ENCODE results near the gene TSPEAR.
"Not testable (repeated sequence)": the region's sequence is repeated elsewhere in the genome, so short reads cannot be mapped to it uniquely, and the experiment has no call there.

TSPEAR gene

DNA sequence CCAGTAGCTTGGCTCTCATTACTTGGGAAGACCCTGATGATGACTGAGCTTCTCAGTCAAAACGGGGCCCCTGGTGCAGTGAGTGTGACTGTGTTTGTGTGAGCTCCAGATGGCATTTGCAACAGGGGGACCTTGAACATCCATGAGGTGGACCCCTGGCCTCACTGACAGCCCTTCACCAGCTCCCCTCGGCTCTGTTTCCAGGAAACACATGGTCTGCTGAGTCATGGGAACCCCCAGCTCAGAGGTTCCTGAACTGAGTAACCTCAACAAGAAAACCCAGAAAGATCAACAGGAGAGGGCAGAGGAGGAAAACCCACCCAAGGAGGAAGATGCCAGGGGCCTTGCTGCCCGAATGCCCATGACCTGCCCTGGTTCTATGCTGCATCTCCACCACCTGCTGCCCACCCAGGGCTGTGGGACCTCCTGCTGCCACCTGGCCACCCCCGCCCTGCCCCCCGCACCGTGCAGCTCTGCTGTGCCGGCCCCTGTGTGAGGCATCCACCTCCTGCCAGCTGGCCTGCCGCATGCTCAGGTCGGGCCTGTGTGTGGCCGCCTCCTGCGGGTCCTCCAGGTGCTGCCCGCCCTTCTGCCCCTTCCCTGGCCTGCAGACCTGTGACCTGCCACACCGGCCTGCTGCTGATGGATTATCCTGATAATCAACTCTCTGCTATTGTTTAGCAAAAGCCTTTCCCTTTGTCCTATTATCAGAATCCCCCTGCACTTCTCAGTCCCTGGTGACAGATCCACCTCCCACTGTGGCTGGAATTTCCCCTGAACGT, 25.2 kb downstream of the TSPEAR start:
- Histone ChIP-seq H3K4me3 (ENCODE audit: low read depth in 1 of 2, low read length in 2 of 2) (no peak overlapping the region), H3K27me3 (ENCODE audit: control insufficient read depth in 1 of 2, insufficient read depth in 2 of 2, low read length in 2 of 2) (no peaks in the 10 kb centered on the region), H3K9me3 (ENCODE audit: low read length) (no peaks in the 10 kb centered on the region), H3K9ac (ENCODE audit: low read length) (no peak overlapping the region), H3K4me1 (ENCODE audit: insufficient read depth, low read length) (no peaks in the 10 kb centered on the region), H3K27ac (ENCODE audit: low read depth, low read length) (no peak overlapping the region), H3K36me3 (ENCODE audit: insufficient read depth, low read length) (no peaks in the 10 kb centered on the region)

DNA sequence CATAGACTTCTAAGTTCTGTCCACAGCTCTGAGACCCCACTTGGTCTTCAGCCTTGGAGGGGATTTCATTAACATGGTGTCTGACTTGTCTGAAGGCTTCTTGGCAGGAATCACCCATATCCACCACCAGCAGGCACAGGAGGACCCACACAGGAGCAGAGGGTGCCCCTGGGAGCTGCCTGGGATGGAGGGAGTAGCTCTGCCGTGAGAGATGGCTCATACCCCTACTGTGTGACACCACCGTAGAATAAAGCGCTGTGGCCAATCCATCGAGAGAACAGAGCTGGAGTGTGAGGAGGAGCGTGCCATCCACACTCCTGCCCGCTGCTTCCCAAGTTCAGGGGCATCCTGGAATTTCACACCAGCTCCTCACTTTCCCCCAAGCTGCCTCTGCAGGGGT, 26.3 kb downstream of the TSPEAR start:
- not testable (repeated sequence) for H3K27me3 ChIP-seq (ENCODE audit: control insufficient read depth in 1 of 2, insufficient read depth in 2 of 2, low read length in 2 of 2); H3K9ac ChIP-seq (ENCODE audit: low read length)

DNA sequence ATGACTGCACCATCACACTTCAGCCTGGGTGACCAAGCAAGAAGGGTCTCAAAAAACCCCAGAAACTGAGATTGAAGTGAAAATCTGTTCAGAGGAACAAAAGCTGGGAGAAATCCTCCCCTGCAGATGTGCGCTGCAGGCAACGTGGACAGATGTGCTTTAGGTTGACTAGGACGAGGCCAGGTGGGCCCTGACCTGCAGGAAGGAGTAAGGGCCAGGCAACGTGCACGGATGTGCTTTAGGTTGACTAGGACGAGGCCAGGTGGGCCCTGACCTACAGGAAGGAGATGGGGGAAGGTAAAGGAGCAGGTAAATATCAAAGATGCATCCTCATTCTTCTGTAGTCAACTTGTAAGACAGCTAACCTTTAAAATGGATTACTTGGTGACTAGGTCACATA, 26.9 kb downstream of the TSPEAR start:
- no peaks in the 10 kb centered on the region for H3K4me1 ChIP-seq (ENCODE audit: insufficient read depth, low read length)
- H3K27ac ChIP-seq (ENCODE audit: low read depth, low read length): no peak overlapping the region
- H3K9ac ChIP-seq (ENCODE audit: low read length): no peak overlapping the region
- no peak overlapping the region for H3K4me3 ChIP-seq (ENCODE audit: low read depth in 1 of 2, low read length in 2 of 2)
- no peaks in the 10 kb centered on the region for H3K27me3 ChIP-seq (ENCODE audit: control insufficient read depth in 1 of 2, insufficient read depth in 2 of 2, low read length in 2 of 2)
- H3K9me3 ChIP-seq (ENCODE audit: low read length): no peaks in the 10 kb centered on the region
- H3K36me3 ChIP-seq (ENCODE audit: insufficient read depth, low read length): no peaks in the 10 kb centered on the region

More for the DNA sequence above, 26.3 kb downstream of the TSPEAR start:
- H3K9me3 ChIP-seq (ENCODE audit: low read length); H3K4me3 ChIP-seq (ENCODE audit: low read depth in 1 of 2, low read length in 2 of 2); H3K27ac ChIP-seq (ENCODE audit: low read depth, low read length); H3K36me3 ChIP-seq (ENCODE audit: insufficient read depth, low read length); H3K4me1 ChIP-seq (ENCODE audit: insufficient read depth, low read length): not testable (repeated sequence)

DNA sequence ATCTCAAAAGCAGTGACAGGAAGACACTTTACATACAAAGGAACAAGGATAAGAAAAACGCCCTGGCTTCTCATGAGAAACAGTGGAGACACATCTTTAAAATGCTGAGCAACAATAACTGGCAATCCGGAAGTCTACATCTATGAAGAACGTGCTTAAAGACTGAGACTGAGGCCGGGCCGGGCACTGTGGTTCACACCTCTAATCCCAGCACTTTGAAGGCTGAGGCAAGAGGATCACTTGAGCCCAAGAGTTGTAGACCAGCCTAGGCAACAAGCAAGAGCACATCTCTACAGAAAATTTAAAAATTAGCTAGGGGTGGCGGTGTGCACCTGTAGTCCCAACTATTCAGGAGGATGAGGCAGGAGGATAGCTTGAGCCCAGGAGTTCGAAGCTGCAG, 27.3 kb downstream of the TSPEAR start:
- Histone ChIP-seq H3K27ac (ENCODE audit: low read depth, low read length) (no peak overlapping the region), H3K4me1 (ENCODE audit: insufficient read depth, low read length) (no peaks in the 10 kb centered on the region), H3K4me3 (ENCODE audit: low read depth in 1 of 2, low read length in 2 of 2) (no peak overlapping the region), H3K27me3 (ENCODE audit: control insufficient read depth in 1 of 2, insufficient read depth in 2 of 2, low read length in 2 of 2) (no peaks in the 10 kb centered on the region), H3K9me3 (ENCODE audit: low read length) (no peaks in the 10 kb centered on the region), H3K9ac (ENCODE audit: low read length) (no peak overlapping the region), H3K36me3 (ENCODE audit: insufficient read depth, low read length) (no peaks in the 10 kb centered on the region)

DNA sequence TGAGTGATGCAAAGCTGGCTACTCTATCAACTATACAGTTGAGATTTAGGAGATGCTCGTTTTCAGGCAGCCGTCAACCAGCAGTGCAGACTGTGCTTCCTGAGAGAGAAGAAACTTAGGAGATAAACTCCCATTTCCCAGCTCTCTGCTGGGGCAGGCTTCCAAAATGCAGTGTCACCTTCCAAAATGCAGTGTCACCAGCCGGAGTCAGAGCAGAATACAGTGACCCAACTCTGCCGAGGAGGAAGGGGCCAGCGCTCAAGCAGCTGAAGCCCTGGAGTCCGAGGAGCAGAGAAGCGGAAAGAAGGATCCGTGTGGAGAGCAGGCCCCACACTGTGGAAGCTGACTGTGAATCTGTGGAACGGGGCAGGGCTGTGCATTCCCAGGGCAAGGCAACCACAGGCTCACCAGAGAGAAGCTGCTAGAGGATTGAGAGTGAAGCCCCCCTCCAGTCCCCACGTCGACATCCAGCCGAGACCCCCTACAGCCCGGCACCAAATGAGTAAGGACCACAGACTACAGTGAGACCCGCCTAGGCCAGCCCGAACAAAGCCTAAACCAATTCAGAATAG, 28.7 kb downstream of the TSPEAR start:
- H3K4me1 ChIP-seq (ENCODE audit: insufficient read depth, low read length): no peaks in the 10 kb centered on the region
- no peak overlapping the region for H3K27ac ChIP-seq (ENCODE audit: low read depth, low read length)
- H3K9me3 ChIP-seq (ENCODE audit: low read length): no peaks in the 10 kb centered on the region
- no peak overlapping the region for H3K4me3 ChIP-seq (ENCODE audit: low read depth in 1 of 2, low read length in 2 of 2)
- no peaks in the 10 kb centered on the region for H3K27me3 ChIP-seq (ENCODE audit: control insufficient read depth in 1 of 2, insufficient read depth in 2 of 2, low read length in 2 of 2)
- no peak overlapping the region for H3K9ac ChIP-seq (ENCODE audit: low read length)
- no peaks in the 10 kb centered on the region for H3K36me3 ChIP-seq (ENCODE audit: insufficient read depth, low read length)

DNA sequence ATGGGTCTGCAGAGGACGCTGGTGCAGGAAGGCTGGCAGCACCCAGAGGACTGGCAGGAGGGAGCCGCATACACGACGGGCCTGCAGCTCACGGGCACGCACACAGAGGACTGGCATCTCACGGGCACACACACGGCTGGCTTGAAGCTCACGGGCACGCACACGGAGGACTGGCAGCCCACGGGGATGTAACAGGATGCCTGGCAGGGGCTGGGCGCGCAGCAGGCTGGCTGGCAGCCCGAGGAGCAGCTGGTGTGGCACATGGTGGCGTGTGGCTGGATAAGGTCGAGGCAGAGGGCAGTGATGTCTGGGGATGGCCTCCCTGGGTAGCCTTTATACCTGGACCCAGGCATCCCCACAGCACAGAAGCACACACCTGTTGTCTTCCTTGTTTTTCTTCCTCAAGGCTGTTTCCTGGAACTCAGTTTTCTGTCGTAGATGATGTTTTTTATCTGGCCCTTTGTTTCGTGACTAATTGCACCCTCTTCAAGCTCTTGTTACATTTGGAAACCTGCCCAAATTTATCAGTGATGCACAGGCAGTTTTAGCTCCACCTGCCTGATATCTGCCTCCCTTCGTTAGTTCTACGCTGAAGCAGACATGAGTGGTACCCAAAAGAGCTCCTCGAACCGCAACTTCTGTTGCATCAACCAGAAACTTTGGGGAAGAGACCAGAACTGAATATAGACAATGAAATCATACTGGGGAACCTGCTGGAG, 29.4 kb downstream of the TSPEAR start, which contains the start of gene KRTAP12-1:
Gene KRTAP12-1 (minus strand): TSS at position 303 of the 719 bp plus-strand sequence. CDS start 40 bp downstream, at position 263.
- H3K4me3 ChIP-seq (ENCODE audit: low read depth in 1 of 2, low read length in 2 of 2): no peak within 1 kb of the TSS
- H3K27ac ChIP-seq (ENCODE audit: low read depth, low read length): no peak within 1 kb of the TSS
- H3K9ac ChIP-seq (ENCODE audit: low read length): no peak within 1 kb of the TSS
- H3K36me3 ChIP-seq (ENCODE audit: insufficient read depth, low read length): no peaks in the 10 kb centered on the region
- H3K4me1 ChIP-seq (ENCODE audit: insufficient read depth, low read length): no peaks in the 10 kb centered on the region
- no peaks in the 10 kb centered on the region for H3K27me3 ChIP-seq (ENCODE audit: control insufficient read depth in 1 of 2, insufficient read depth in 2 of 2, low read length in 2 of 2)
- no peaks in the 10 kb centered on the region for H3K9me3 ChIP-seq (ENCODE audit: low read length)

DNA sequence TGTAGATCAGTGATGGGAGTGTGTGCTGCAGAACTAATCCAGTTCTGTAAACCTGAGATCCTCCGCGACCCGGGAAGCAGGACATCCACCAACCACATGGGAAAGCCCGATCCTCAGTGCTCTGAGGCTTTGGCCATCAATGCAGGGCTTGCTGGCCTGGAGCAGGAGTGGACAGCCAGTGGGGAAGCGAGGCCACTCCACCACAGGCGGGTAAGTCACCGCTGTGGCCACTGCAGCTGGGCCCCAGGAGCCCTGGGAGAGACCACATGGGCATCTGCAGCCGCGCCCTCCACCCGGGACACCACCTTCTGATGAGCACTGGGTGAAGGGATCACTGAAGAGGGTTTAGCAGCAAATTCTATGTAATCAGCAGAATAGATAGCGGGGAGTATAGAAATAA, 30.2 kb downstream of the TSPEAR start:
- H3K4me3 ChIP-seq (ENCODE audit: low read depth in 1 of 2, low read length in 2 of 2): no peak overlapping the region
- no peaks in the 10 kb centered on the region for H3K4me1 ChIP-seq (ENCODE audit: insufficient read depth, low read length)
- no peaks in the 10 kb centered on the region for H3K27me3 ChIP-seq (ENCODE audit: control insufficient read depth in 1 of 2, insufficient read depth in 2 of 2, low read length in 2 of 2)
- no peaks in the 10 kb centered on the region for H3K9me3 ChIP-seq (ENCODE audit: low read length)
- H3K36me3 ChIP-seq (ENCODE audit: insufficient read depth, low read length): no peaks in the 10 kb centered on the region
- no peak overlapping the region for H3K9ac ChIP-seq (ENCODE audit: low read length)
- H3K27ac ChIP-seq (ENCODE audit: low read depth, low read length): no peak overlapping the region

DNA sequence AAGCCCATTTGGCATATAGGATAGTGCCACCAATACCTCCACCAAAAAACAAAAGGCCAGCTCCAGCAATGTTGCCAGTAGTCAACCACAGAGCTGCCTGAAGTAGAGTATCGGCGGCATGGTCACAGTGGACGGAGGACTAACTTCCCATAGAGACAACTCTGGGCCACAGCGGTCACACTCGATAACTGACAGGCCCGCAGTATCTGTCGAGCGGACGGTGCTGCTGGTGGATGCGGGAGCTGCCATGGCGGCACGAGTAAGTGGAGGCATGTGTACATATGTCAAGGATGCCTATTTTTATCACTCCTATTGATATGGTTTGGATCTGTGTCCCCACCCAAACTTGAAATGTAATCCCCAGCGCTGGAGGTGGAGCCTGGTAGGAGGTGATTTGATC, 33.5 kb downstream of the TSPEAR start:
- Histone ChIP-seq H3K4me1 (ENCODE audit: insufficient read depth, low read length) (no peaks in the 10 kb centered on the region), H3K36me3 (ENCODE audit: insufficient read depth, low read length) (no peaks in the 10 kb centered on the region), H3K27ac (ENCODE audit: low read depth, low read length) (no peak overlapping the region), H3K27me3 (ENCODE audit: control insufficient read depth in 1 of 2, insufficient read depth in 2 of 2, low read length in 2 of 2) (no peaks in the 10 kb centered on the region), H3K4me3 (ENCODE audit: low read depth in 1 of 2, low read length in 2 of 2) (no peak overlapping the region), H3K9me3 (ENCODE audit: low read length) (no peaks in the 10 kb centered on the region), H3K9ac (ENCODE audit: low read length) (no peak overlapping the region)

DNA sequence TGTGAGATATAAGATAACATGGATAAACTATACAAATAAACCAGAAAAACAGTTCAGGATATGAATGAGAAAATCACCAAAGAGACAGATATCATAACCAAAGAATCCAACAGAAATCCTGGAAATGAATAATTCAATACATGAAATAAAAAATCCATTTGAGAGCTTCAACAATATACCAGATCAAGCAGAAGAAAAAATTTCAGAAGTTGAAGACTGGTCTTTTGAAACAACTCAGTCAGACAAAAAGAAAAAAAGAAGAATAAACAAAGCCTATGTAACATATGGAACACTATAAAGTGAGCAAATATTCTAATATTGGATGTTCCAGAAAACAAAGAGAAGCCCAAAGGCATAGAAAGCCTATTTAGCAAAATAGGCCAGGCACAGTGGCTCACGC, 39.5 kb downstream of the TSPEAR start:
- no peak overlapping the region for H3K4me3 ChIP-seq (ENCODE audit: low read depth in 1 of 2, low read length in 2 of 2)
- no peaks in the 10 kb centered on the region for H3K27me3 ChIP-seq (ENCODE audit: control insufficient read depth in 1 of 2, insufficient read depth in 2 of 2, low read length in 2 of 2)
- no peaks in the 10 kb centered on the region for H3K9me3 ChIP-seq (ENCODE audit: low read length)
- H3K36me3 ChIP-seq (ENCODE audit: insufficient read depth, low read length): no peaks in the 10 kb centered on the region
- no peak overlapping the region for H3K9ac ChIP-seq (ENCODE audit: low read length)
- no peaks in the 10 kb centered on the region for H3K4me1 ChIP-seq (ENCODE audit: insufficient read depth, low read length)
- no peak overlapping the region for H3K27ac ChIP-seq (ENCODE audit: low read depth, low read length)

DNA sequence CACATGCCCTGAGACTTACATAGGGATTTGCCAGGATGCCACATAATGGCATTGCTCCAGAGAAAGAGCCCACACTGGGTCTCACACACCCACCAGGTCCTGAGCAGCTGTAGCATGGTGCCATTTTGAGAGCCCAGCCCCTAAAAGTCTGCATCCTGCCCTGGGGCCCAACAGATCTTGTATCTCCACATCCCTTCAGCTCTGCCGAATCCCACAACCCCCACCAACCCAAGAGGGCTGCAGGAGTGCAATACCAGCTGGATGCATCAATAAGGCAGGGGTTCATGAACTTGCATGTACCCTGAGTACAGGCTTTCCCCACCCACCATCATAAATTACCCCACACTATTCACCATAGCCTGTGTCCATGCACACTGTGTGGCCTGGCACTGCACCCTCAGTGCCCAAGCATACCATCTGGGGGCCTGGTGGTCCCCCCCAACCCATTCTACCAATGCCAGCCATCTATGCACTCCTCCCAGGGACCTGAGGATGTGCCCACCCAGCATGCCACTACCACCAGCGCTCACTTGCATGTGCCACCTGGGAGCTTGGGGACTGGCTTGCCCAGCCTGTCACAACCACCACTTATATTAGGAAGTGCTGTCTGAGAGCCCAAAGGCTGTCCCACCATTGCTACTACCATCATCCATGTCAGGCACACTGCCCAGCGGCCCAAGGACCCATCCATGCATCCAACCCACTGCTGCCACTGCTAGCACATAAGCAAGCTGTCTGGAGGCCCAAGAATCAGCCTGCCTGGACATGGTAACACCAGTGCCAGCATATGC, 40.5 kb downstream of the TSPEAR start:
- no peak overlapping the region for H3K4me3 ChIP-seq (ENCODE audit: low read depth in 1 of 2, low read length in 2 of 2)
- no peaks in the 10 kb centered on the region for H3K36me3 ChIP-seq (ENCODE audit: insufficient read depth, low read length)
- no peak overlapping the region for H3K27ac ChIP-seq (ENCODE audit: low read depth, low read length)
- no peaks in the 10 kb centered on the region for H3K4me1 ChIP-seq (ENCODE audit: insufficient read depth, low read length)
- H3K27me3 ChIP-seq (ENCODE audit: control insufficient read depth in 1 of 2, insufficient read depth in 2 of 2, low read length in 2 of 2): no peaks in the 10 kb centered on the region
- H3K9ac ChIP-seq (ENCODE audit: low read length): no peak overlapping the region
- H3K9me3 ChIP-seq (ENCODE audit: low read length): no peaks in the 10 kb centered on the region

DNA sequence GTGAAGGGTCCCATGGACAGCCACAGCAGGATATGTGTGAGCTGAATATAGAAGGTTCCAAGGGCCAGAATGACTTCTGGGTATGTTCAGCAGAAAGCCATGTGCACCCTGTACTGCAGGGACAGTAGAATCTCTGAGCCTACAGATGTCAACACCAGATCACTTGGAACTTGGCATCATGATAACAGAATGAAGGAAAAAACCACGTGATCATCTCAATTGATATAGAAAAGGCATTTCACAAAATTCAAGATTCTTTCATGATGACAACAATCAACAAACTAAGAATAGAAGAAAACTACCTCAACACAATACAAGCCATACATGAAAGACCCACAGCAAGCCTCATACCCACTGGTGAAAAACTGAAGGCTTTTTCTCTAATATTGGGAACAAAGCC, 43.8 kb downstream of the TSPEAR start:
- H3K9ac ChIP-seq (ENCODE audit: low read length): no peak overlapping the region
- H3K36me3 ChIP-seq (ENCODE audit: insufficient read depth, low read length): no peaks in the 10 kb centered on the region
- H3K9me3 ChIP-seq (ENCODE audit: low read length): no peaks in the 10 kb centered on the region
- peaks cover 0 to 5% of the 10 kb centered on the region in 2 donors for H3K27me3 ChIP-seq (ENCODE audit: control insufficient read depth in 1 of 2, insufficient read depth in 2 of 2, low read length in 2 of 2)
- H3K27ac ChIP-seq (ENCODE audit: low read depth, low read length): no peak overlapping the region
- no peaks in the 10 kb centered on the region for H3K4me1 ChIP-seq (ENCODE audit: insufficient read depth, low read length)
- no peak overlapping the region for H3K4me3 ChIP-seq (ENCODE audit: low read depth in 1 of 2, low read length in 2 of 2)

All from muscle layer of colon (tissue), 2 donors.